HK-2 (cell line): Measurements from ENCODE around the gene COQ7.

Source experiments
- DNase-seq: peaks from one replicate; pipeline ENCODE4 v3.0.0-alpha.2; 2018; ENCODE audit not compliant: unreplicated experiment

The COQ7 gene

DNA sequence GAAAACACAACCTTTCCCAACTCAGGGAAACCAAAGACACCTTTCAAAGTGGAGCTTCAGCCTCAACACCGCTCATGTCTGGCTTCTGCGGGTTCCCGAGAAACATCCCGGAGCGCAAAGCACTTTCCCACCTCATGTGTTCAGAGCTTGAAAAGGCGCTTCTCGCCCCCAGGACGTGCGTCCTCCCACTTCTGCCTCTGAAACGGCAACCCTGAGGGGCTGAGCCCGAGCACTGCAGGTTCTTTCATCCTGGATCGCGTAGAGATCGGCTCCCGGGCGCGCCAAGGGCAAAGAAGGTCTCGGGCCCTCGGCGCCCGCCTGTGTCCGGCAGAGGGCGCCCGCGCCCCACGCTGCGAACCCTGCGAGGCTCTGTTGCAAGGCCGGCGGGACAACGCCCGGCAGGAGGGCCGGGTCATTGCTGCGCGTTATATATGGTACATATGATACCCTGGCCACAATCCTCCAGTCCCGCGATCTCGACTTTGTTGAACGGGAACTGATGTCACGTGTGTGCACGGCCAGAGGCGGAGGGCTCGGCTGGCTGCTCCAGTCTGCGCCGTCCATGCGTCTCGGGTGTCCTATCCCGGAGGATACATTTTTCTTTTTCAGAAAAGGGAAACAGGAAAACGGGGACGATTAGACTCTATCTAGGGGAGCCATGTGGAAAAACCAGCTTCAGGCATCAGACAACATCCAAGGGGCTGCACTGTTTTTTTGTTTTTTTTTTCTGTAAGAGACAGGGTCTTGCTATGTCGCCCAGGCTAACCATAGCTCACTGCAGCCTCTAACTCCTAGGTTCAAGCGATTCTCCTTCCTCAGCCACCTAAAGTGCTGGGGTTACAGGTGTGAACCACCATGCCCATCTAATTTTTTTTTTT, 19.1 kb downstream of the COQ7 start:
- peak; percentile 75 for DNase-seq

DNA sequence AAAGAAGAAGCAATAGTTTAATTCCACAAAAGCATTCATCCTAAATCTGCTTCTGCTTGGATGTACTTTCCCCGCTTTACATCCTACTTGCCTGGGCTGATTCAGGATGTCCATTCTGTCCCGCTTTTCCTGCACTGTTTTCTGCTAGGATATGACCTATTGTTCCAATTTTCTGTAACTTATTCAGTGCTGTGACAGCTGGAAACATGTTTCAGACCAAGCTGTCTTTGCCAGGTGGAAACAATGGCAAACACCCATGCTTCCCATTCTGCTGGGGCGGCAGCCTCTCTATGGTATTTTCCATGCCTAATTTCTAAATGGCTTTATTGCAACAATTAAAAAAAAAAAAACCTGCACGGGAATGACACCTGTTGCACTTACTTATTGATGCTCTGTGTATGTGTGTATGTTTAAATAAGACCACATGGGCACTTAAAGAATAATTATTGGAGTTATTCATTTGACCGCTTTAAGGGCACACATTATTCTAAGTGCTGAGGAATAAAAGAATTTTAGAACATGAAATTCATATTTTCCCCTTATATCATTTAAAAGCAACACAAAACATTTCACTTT, 21.0 kb downstream of the COQ7 start:
- no peak for DNase-seq

DNA sequence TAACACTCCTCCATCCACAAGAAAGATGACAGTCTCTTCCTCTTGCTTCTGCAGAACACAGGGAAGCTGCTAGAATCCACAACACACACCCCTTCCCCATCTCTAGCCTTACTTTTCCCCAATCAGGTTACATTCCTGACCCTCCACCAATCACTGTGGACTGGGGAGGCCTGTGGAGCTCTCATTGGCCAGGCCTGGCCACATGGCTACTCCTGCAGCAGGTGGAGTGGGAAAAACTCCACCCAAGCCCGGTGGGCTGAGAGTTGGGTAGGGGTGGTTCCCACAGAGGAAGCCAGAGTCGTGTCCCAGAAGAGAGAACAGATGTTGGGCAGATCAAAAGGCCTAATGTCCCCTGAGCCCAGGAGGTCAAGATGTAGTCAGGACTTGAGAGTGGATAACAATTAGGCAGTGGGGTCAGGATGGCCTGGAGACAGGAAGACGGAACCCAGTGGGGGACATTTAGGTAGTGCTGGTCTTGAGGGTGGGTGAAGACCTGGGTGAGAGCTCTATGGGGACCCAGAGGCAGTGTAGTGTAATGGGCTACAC, 22.1 kb downstream of the COQ7 start:
- DNase-seq: no peak

GRCh38 chr16:19090916-19091315, 23.5 kb downstream of the COQ7 start:
- no peak for DNase-seq

GRCh38 chr16:19092653-19093410, 25.4 kb downstream of the COQ7 start:
- DNase-seq: no peak

GRCh38 chr16:19093631-19094541, 26.5 kb downstream of the COQ7 start:
- no peak for DNase-seq

DNA sequence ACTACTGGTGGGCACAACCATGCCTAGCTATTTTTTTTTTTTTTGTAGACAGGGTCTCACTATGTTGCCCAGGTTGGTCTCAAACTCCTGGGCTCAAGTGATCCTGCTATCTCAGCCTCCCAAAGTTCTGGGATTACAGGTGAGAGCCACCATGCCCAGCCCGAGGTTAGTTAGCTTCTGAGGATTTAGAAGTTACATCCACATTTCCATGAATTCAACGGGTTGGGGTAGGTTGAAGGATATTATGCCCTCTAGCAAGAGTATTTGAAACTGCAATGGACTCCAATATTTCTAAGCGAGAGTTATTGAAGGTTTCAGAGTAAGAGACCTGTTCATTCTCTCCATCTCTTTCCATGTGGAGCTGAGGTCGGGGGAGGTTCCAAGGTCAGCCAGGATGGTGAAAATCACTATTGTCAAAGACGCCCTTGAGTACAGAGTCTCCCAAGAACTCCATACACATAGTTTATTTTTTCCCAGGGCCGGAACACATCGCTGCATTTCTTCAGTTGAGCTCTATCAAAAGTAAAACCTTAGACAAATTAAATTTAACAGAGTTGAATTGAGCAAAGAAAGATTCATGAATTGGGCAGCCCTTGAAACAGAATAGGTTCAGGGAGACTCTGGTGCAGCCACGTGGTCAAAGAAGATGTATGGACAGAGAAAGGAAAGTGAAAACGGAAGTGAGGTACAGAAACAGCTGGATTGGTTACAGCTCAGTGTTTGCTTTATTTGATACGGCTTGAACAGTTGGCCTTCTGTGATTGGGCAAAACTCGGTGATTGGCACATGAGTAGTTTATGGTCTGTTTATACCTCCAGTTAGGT, 27.3 kb downstream of the COQ7 start:
- no peak for DNase-seq

DNA sequence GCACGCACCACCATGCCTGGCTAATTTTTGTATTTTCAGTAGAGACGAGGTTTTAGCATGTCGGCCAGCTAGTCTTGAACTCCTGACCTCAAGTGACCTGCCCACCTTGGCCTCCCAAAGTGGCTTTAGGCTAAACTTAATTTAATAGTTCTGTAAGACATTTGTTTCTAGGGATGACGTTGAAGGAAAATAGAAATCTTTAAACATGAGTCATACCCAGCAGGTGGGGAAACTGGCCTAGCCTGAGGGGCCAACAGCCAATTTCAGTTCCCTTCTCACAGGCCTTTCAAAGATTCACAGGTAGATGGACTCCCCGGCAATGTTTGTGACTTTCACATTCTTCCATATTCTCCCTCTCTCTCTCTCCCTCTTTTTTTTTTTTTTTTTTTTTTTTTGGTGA, 28.2 kb downstream of the COQ7 start:
- no peak for DNase-seq

- no peak for DNase-seq
These were observed 30.8 kb downstream of the COQ7 start for GRCh38 chr16:19098173-19098572.

GRCh38 chr16:19102187-19102872, 34.9 kb downstream of the COQ7 start:
- DNase-seq: no peak

- DNase-seq: no peak
These were observed 37.2 kb downstream of the COQ7 start for GRCh38 chr16:19104607-19105006.

DNA sequence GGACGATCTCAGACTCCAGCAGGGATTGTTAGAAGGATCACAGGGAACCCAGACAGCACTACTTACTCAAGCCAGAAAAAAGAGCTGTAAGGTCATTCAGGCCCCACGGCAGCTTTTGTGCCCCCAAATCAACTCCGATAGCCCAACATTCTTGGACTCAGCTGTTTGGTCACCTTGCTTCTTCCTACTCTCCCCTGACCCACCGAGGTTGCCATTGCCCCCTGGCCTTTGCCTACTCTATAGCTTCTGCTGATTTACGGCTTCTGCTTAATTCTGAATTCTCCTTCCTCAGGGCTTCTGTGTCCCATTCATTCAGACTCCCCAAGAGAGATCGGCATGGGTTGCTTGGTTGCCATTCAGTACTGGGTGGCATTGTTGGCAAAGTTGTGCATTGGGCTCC, 37.7 kb downstream of the COQ7 start:
- DNase-seq: no peak

- no peak for DNase-seq
These were observed 38.6 kb downstream of the COQ7 start for GRCh38 chr16:19105891-19106624.

DNA sequence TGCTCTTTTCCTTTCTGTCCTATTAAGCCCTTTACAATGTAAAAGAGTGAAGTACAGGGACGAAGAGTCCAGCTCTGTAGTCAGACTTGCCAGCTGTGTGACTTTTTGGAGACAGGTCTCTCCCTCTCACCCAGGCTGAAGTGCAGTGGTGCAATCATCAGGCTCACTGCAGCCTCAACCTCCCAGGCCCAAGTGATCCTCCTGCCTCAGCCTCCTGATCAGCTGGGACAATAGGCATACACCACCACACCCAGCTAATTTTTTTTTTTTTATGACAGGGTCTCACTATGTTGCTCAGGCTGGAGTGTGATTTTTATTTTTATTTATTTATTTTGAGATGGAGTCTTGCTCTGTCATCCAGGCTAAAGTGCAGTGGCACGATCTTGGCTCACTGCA, 39.2 kb downstream of the COQ7 start:
- DNase-seq: no peak

GRCh38 chr16:19108409-19109287, 41.2 kb downstream of the COQ7 start:
- no peak for DNase-seq

DNA sequence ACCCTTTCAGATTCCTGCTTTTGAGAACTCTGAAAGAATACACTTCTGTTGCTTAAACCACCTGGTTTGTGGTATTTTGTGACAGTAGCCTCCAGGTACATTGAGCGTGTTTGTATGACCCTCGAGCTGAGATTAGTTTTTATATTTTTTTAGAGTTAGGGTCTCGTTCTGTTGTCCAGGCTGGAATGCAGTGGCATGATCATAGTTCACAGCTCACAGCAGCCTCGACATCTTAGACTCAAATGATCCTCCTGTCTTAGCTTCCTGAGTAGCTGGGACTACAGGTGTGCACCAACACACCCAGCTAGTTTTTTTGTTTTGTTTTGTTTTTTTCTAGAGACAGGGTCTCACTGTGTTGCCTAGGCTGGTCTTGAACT, 41.9 kb downstream of the COQ7 start:
- DNase-seq: no peak

- DNase-seq: no peak
These were observed 43.3 kb downstream of the COQ7 start for GRCh38 chr16:19110537-19111360.

DNA sequence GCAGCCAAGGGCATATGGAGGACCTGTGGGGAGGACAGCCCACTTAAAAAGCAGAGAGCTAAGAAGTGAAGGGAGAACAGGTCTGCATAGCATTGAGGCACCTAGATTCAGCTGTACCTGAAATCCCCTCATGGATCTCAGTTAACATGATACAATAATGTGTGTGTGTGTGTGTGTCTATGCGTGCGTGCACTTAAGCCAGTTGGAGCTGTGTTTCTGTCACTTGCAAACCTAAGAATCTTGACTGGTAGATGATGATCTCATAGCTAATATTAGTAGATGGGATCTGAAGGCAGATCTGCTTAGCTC, 44.6 kb downstream of the COQ7 start:
- no peak for DNase-seq
